PC-3 (cell line): Measurements from ENCODE around the gene PYDC1. TPM values are rescaled to one million over a fixed set of nuclear protein-coding genes. Genes with fewer than 3 reads are reported as not detected.
"Not testable (repeated sequence)": the region's sequence is repeated elsewhere in the genome, so short reads cannot be mapped to it uniquely, and the experiment has no call there.

Source experiments
- ATAC-seq: fragments of 200-7000 bp; cut with Tn5 transposase; 2 replicates; pipeline ENCODE4 v1.9.1; 2020; ENCODE audit warnings: mild to moderate bottlenecking, moderate library complexity
- BruUV-seq: library from RNA; stranded (reverse); fragments of 400-500 nt; replicated peaks from 2 replicates; lab custom pipeline; 2021; lab: Mats Ljungman, UMichigan
- CTCF ChIA-PET: fragments of 300-600 bp; sonication (Branson Sonifier 250); formaldehyde crosslinking; loops from one replicate; lab custom pipeline; 2022; ENCODE audit warnings: antibody characterized with exemption; lab: Charles Lee
- POLR2A ChIA-PET: fragments of 300-600 bp; sonication (Branson Sonifier 250); formaldehyde crosslinking; loops from one replicate; lab custom pipeline; 2022; ENCODE audit warnings: antibody characterized with exemption; ENCODE audit not compliant: unreplicated experiment; lab: Charles Lee
- DNase-seq: peaks from one replicate; pipeline ENCODE4 v3.0.0-alpha.2; 2015
- H2AFZ ChIP-seq: fragments of 300-600 bp; sonication (generic); 2 replicates; pipeline ENCODE4 v1.6.0; 2016; ENCODE audit warnings: antibody characterized with exemption, low read length
- H3F3A ChIP-seq: fragments of 300-600 bp; sonication (generic); one replicate; pipeline ENCODE4 v1.6.0; 2017; ENCODE audit warnings: antibody characterized with exemption, low read length, control low read depth, mild to moderate bottlenecking; ENCODE audit not compliant: unreplicated experiment
- H3K27ac ChIP-seq: fragments of 300-600 bp; sonication (generic); 2 replicates; pipeline ENCODE4 v1.5.1; 2016; ENCODE audit warnings: mild to moderate bottlenecking, low read length
- H3K27me3 ChIP-seq: fragments of 300-600 bp; sonication (generic); 2 replicates; pipeline ENCODE4 v1.6.1; 2016; ENCODE audit warnings: low read length, mixed read lengths
- H3K36me3 ChIP-seq: fragments of 300-600 bp; sonication (generic); 2 replicates; pipeline ENCODE4 v1.6.1; 2016; ENCODE audit warnings: low read depth, mixed run types, low read length, mixed read lengths
- H3K4me1 ChIP-seq: fragments of 300-600 bp; sonication (generic); 2 replicates; pipeline ENCODE4 v1.5.1; 2016; ENCODE audit warnings: low read length; ENCODE audit not compliant: insufficient read depth
- H3K4me2 ChIP-seq: fragments of 300-600 bp; sonication (generic); 2 replicates; pipeline ENCODE4 v1.6.0; 2016; ENCODE audit warnings: low read length
- H3K4me3 ChIP-seq: fragments of 300-600 bp; sonication (generic); 2 replicates; pipeline ENCODE4 v1.5.1; 2016; ENCODE audit warnings: mild to moderate bottlenecking, low read length, mixed read lengths
- H3K79me2 ChIP-seq: fragments of 300-600 bp; sonication (generic); 2 replicates; pipeline ENCODE4 v1.6.1; 2017; ENCODE audit warnings: low read length, mixed read lengths
- H3K9ac ChIP-seq: fragments of 300-600 bp; sonication (generic); 2 replicates; pipeline ENCODE4 v1.6.0; 2016; ENCODE audit warnings: mild to moderate bottlenecking, low read length
- H3K9me2 ChIP-seq: fragments of 300-600 bp; sonication (generic); replicated peaks from 2 replicates; pipeline ENCODE4 v1.6.1; 2016; ENCODE audit warnings: mixed run types, low read length, mixed read lengths
- H3K9me3 ChIP-seq: fragments of 300-600 bp; sonication (generic); 2 replicates; pipeline ENCODE4 v1.6.1; 2016; ENCODE audit warnings: low read length, mixed read lengths
- H4K20me1 ChIP-seq: fragments of 300-600 bp; sonication (generic); 2 replicates; pipeline ENCODE4 v1.6.1; 2016; ENCODE audit warnings: low read length, mixed read lengths
- EZH2 ChIP-seq: fragments of 300-600 bp; sonication (generic); IDR thresholded peaks from one replicate; pipeline ENCODE4 v1.6.1; 2017; ENCODE audit warnings: antibody characterized with exemption, mild to moderate bottlenecking, low read length; ENCODE audit not compliant: unreplicated experiment
- EZH2phosphoT487 ChIP-seq: fragments of 300-600 bp; sonication (generic); IDR thresholded peaks from 2 replicates; pipeline ENCODE4 v1.6.1; 2018; ENCODE audit warnings: mild to moderate bottlenecking, antibody characterized with exemption, low read length, borderline replicate concordance
- intact Hi-C: fragments of 100-400 bp; cut with micrococcal nuclease; formaldehyde crosslinking; loops from 2 replicates; pipeline ENCODE4 v1.9.0; 2023
- total RNA-seq: library from RNA; depleted of rRNA; stranded (reverse); fragments of >200 nt; gene quantifications from 2 replicates; pipeline ENCODE4 v1.2.3, GENCODE V29; 2014
- TF ChIP-seq, protein P1 (sequence below): fragments of 300-600 bp; sonication (generic); conservative IDR thresholded peaks from 2 replicates; pipeline ENCODE4 v1.5.1; 2017; ENCODE audit warnings: antibody characterized with exemption, low read depth, mild to moderate bottlenecking, low read length

Gene PYDC1
- total RNA-seq, 1 experiment from 2014 or later, result not detected

DNA sequence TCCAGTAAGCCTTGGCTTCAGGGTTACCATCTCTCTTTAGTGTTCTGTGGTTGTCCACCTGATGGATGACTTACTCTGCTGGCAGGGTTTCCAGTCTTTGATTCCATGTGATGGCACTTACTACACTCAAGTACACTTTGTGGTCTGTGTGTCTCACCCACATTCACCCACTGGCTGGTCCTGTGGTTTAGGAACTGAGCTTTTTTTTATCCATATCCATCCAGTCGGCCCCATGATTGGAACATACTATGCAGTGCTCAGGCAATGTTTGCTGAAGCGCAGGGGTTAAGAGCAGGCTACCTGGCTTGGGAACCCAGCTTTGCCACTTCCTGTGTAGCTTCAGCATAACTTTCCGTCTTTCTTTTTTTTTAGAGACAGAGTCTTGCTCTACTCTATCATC lies 39.8 kb downstream of the PYDC1 start:
- ChIA-PET CTCF (no interaction called here), POLR2A (no interaction called here)
- no peaks in the 10 kb centered on the region for H3K9me3 ChIP-seq
- H3K79me2 ChIP-seq, result peaks cover 29% of the 10 kb centered on the region
- no peaks in the 10 kb centered on the region for H3K27me3 ChIP-seq
- no peaks in the 10 kb centered on the region for H3K9me2 ChIP-seq
- intact Hi-C loops, result no loop called here
- H3K9ac ChIP-seq, result no peak overlapping the region
- H3F3A ChIP-seq, result no peaks in the 10 kb centered on the region
- peaks cover 6% of the 10 kb centered on the region; the same call in 1 of the 2 replicates for H3K4me1 ChIP-seq
- peak; percentile 73 for DNase-seq
- ATAC-seq, result no peak
- H3K36me3 ChIP-seq, result peaks cover 8% of the 10 kb centered on the region
- no peak overlapping the region for H3K4me2 ChIP-seq
- H2AFZ ChIP-seq, result no peak overlapping the region
- H3K27ac ChIP-seq, result no peak overlapping the region
- peaks cover 17% of the 10 kb centered on the region for H4K20me1 ChIP-seq
- H3K4me3 ChIP-seq, result no peak overlapping the region
- BruUV-seq, result no TSS peak
- TF ChIP-seq EZH2phosphoT487 (no peak), EZH2 (no peak)
- TF ChIP-seq, protein P1, sequence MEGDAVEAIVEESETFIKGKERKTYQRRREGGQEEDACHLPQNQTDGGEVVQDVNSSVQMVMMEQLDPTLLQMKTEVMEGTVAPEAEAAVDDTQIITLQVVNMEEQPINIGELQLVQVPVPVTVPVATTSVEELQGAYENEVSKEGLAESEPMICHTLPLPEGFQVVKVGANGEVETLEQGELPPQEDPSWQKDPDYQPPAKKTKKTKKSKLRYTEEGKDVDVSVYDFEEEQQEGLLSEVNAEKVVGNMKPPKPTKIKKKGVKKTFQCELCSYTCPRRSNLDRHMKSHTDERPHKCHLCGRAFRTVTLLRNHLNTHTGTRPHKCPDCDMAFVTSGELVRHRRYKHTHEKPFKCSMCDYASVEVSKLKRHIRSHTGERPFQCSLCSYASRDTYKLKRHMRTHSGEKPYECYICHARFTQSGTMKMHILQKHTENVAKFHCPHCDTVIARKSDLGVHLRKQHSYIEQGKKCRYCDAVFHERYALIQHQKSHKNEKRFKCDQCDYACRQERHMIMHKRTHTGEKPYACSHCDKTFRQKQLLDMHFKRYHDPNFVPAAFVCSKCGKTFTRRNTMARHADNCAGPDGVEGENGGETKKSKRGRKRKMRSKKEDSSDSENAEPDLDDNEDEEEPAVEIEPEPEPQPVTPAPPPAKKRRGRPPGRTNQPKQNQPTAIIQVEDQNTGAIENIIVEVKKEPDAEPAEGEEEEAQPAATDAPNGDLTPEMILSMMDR, result no peak

DNA sequence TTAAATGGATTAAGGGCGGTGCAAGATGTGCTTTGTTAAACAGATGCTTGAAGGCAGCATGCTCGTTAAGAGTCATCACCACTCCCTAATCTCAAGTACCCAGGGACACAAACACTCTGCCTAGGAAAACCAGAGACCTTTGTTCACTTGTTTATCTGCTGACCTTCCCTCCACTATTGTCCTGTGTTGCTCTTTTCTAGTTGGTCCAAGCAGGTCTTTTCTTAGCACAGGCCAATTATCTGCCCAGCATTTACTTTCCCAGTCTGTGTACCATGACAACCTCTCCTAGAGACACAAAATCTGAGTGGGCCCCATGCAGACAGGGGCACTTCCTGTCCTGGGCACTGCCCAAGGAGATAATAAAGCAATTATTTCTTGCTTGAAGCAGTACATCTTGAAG lies 46.9 kb downstream of the PYDC1 start:
- H3K9ac ChIP-seq, H2AFZ ChIP-seq, H3K79me2 ChIP-seq, intact Hi-C loops, H3K9me2 ChIP-seq, H3K9me3 ChIP-seq, H3K27me3 ChIP-seq, H3K4me2 ChIP-seq, ATAC-seq, H3K4me3 ChIP-seq, BruUV-seq, CTCF ChIA-PET, H3K36me3 ChIP-seq, DNase-seq, H3F3A ChIP-seq, H3K27ac ChIP-seq, POLR2A ChIA-PET, H3K4me1 ChIP-seq, H4K20me1 ChIP-seq: not testable (repeated sequence)

DNA sequence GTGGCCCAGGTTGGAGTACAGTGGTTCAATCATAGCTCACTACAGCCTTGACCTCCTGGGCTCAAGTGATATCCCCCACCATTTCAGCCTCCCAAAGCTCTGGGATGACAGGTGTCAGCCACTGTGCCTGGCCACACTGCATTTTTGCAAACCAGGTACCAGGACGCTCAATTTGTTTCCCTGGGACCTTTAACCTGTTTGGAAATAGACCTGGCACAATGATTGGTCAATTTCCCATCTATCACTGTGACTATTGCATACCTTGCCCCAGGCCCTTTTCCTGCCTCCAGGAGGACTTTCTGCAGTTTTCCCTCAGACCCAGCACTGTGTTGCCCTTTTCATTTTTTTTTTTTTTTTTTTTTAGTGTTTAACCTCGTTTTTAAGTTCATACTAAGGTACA lies 48.1 kb downstream of the PYDC1 start:
- Histone ChIP-seq H3K9ac (no peak overlapping the region), H3K27me3 (no peaks in the 10 kb centered on the region), H3F3A (no peaks in the 10 kb centered on the region), H3K79me2 (no peaks in the 10 kb centered on the region), H3K4me3 (no peak overlapping the region), H2AFZ (no peak overlapping the region), H3K27ac (no peak overlapping the region), H3K9me3 (no peaks in the 10 kb centered on the region), H3K36me3 (no peaks in the 10 kb centered on the region), H3K4me2 (no peak overlapping the region), H4K20me1 (no peaks in the 10 kb centered on the region), H3K4me1 (no peaks in the 10 kb centered on the region; the same call in 1 of the 2 replicates), H3K9me2 (no peaks in the 10 kb centered on the region)
- DNase-seq (peak; percentile 62), ATAC-seq (no peak)
- BruUV-seq, result no TSS peak
- ChIA-PET CTCF (no interaction called here), POLR2A (no interaction called here)
- no peak for TF ChIP-seq EZH2
- TF ChIP-seq EZH2phosphoT487, result no peak
- TF ChIP-seq, protein P1, result no peak
- intact Hi-C loops, result no loop called here
